ENCODE data around the gene FRK. TPM values are rescaled to one million over a fixed set of nuclear protein-coding genes. Genes with fewer than 3 reads are reported as not detected.
"Not testable (repeated sequence)": the region's sequence is repeated elsewhere in the genome, so short reads cannot be mapped to it uniquely, and the experiment has no call there.

The FRK gene
- total RNA-seq, 4 donors from 2014 or later: 0.24 to 1.9 (median 1.5) TPM

DNA sequence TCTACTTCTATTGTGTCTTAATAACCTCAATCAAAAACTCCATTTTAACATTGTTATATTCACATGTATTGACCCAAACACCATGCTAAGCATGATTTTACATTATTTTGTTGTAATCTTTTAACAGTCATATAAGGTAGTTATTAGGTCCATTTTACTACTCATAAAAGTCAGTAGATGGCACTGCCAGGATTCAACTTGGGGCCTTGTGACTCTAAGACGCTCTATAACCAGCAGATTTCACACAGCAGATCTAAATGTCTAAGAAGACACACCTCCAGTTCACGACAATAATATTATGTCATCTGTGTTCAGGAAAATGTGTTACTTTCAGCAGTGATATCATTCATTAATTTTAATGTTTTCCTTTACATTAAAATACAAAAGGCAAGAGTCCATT, 88.0 kb downstream of the FRK start:
- TF ChIP-seq, protein P1, sequence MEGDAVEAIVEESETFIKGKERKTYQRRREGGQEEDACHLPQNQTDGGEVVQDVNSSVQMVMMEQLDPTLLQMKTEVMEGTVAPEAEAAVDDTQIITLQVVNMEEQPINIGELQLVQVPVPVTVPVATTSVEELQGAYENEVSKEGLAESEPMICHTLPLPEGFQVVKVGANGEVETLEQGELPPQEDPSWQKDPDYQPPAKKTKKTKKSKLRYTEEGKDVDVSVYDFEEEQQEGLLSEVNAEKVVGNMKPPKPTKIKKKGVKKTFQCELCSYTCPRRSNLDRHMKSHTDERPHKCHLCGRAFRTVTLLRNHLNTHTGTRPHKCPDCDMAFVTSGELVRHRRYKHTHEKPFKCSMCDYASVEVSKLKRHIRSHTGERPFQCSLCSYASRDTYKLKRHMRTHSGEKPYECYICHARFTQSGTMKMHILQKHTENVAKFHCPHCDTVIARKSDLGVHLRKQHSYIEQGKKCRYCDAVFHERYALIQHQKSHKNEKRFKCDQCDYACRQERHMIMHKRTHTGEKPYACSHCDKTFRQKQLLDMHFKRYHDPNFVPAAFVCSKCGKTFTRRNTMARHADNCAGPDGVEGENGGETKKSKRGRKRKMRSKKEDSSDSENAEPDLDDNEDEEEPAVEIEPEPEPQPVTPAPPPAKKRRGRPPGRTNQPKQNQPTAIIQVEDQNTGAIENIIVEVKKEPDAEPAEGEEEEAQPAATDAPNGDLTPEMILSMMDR (IDR thresholded peaks at IDR 0.05): no peak
- DNase-seq (ENCODE audit: low spot score): no peak
- no peak for ATAC-seq (ENCODE audit: low FRiP score)

- DNase-seq (ENCODE audit: low spot score): no peak
- TF ChIP-seq, protein P1 (IDR thresholded peaks at IDR 0.05): no peak
- ATAC-seq (ENCODE audit: low FRiP score): no peak
Observed at GRCh38 chr6:115971785-115972184, 88.9 kb downstream of the FRK start.

- TF ChIP-seq, protein P1 (IDR thresholded peaks at IDR 0.05): no peak
- DNase-seq (ENCODE audit: low spot score) (no peak), ATAC-seq (ENCODE audit: low FRiP score) (no peak)
Observed at GRCh38 chr6:115969930-115970273, 90.8 kb downstream of the FRK start.

- TF ChIP-seq, protein P1 (IDR thresholded peaks at IDR 0.05): no peak
- DNase-seq (ENCODE audit: low spot score): no peak
- no peak for ATAC-seq (ENCODE audit: low FRiP score)
Observed at GRCh38 chr6:115969207-115969929, 91.3 kb downstream of the FRK start.

DNA sequence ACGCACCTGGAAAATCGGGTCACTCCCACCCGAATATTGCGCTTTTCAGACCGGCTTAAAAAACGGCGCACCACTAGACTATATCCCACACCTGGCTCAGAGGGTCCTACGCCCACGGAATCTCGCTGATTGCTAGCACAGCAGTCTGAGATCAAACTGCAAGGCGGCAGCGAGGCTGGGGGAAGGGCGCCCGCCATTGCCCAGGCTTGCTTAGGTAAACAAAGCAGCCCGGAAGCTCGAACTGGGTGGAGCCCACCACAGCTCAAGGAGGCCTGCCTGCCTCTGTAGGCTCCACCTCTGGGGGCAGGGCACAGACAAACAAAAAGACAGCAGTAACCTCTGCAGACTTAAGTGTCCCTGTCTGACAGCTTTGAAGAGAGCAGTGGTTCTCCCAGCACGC, 100.4 kb downstream of the FRK start:
- DNase-seq (ENCODE audit: low spot score); ATAC-seq (ENCODE audit: low FRiP score): not testable (repeated sequence)

DNA sequence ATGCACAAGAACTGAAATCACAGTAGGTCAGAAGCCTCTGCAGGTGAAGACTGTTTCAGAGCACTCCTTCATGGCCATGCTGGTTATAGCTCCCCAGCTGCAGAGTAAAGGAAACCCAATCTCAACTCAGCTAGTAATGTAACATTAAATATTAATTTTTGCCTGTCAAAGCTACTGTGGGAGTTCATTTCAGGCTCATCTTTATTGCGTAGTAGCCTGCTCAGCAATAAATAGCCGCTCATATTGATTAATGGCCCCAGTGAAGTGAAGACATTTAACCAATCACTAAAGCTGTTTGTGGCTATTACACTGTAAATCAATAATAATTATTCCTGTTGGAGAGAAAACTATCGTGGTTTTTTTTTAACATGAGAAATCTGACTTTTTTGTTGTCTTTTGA, 101.7 kb downstream of the FRK start:
- TF ChIP-seq, protein P1 (IDR thresholded peaks at IDR 0.05): no peak

GRCh38 chr6:115954740-115955139, 106.0 kb downstream of the FRK start:
- no peak for ATAC-seq (ENCODE audit: low FRiP score)
- DNase-seq (ENCODE audit: low spot score): no peak
- TF ChIP-seq, protein P1 (IDR thresholded peaks at IDR 0.05): no peak

More for the DNA sequence above, 101.7 kb downstream of the FRK start:
- ATAC-seq (ENCODE audit: low FRiP score) (no peak), DNase-seq (ENCODE audit: low spot score) (no peak)

Measured in omental fat pad (tissue), 4 donors.